Brain microvascular endothelial cell (primary cell): ENCODE measurements around the gene LONP1.
"Not testable (repeated sequence)": the region's sequence is repeated elsewhere in the genome, so short reads cannot be mapped to it uniquely, and the experiment has no call there.

ENCODE experiments used
- DNase-seq: peaks from one replicate; pipeline ENCODE4 v3.0.0-alpha.2; 2020
- H3K27ac ChIP-seq: fragments of 250-450 bp; sonication (Bioruptor Pico); 2 replicates; pipeline ENCODE4 v1.5.1; 2020; ENCODE audit warnings: mild to moderate bottlenecking, moderate library complexity
- H3K27me3 ChIP-seq: fragments of 250-450 bp; sonication (Bioruptor Pico); replicated peaks from 2 replicates; pipeline ENCODE4 v1.5.1; 2020; ENCODE audit warnings: mild to moderate bottlenecking
- H3K36me3 ChIP-seq: fragments of 250-450 bp; sonication (Bioruptor Pico); replicated peaks from 2 replicates; pipeline ENCODE4 v1.5.1; 2020; ENCODE audit warnings: mild to moderate bottlenecking
- H3K4me3 ChIP-seq: 2 replicates; pipeline ENCODE4 v1.5.1; 2011; ENCODE audit warnings: low read depth, mild to moderate bottlenecking, control low read depth, low read length, moderate library complexity
- in situ Hi-C: cut with HindIII; loops from 2 replicates; pipeline ENCODE4 v1.10.0; 2017; ENCODE audit warnings: low sequenced_read_pairs, low pct_ligation_motif_present
- TF ChIP-seq, protein P1 (sequence below): IDR thresholded peaks from 2 replicates; pipeline ENCODE4 v1.5.1; 2011; ENCODE audit warnings: low read depth, mild to moderate bottlenecking, moderate library complexity, low read length, control low read depth, inconsistent platforms; ENCODE audit errors: missing control alignments

LONP1 gene

GRCh38 chr19:5706876-5707573 is 12.9 kb downstream of the LONP1 start:
- H3K36me3 ChIP-seq: peaks cover 71% of the 10 kb centered on the region
- TF ChIP-seq, protein P1, sequence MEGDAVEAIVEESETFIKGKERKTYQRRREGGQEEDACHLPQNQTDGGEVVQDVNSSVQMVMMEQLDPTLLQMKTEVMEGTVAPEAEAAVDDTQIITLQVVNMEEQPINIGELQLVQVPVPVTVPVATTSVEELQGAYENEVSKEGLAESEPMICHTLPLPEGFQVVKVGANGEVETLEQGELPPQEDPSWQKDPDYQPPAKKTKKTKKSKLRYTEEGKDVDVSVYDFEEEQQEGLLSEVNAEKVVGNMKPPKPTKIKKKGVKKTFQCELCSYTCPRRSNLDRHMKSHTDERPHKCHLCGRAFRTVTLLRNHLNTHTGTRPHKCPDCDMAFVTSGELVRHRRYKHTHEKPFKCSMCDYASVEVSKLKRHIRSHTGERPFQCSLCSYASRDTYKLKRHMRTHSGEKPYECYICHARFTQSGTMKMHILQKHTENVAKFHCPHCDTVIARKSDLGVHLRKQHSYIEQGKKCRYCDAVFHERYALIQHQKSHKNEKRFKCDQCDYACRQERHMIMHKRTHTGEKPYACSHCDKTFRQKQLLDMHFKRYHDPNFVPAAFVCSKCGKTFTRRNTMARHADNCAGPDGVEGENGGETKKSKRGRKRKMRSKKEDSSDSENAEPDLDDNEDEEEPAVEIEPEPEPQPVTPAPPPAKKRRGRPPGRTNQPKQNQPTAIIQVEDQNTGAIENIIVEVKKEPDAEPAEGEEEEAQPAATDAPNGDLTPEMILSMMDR: no peak
- H3K4me3 ChIP-seq: no peak overlapping the region

DNA sequence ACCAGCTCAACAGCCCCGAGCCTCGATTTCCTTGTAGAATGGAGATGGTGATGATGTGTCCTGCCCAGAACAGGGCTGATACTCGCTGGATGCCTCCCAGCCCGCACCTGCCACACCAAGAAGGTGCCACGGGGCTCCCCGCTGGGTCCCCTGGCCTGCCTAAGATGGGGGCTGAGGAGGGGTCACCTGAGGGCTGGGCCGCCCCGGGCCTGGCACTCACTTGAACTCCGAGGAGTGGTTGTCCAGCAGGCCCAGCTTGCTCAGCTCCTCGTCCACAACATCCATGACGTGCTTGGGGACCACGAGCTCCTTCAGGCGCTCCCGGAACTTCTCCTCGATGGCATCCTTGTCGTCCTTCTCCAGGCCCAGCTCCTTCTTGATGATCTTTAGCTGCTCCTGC is 14.4 kb downstream of the LONP1 start:
- Histone ChIP-seq H3K27me3 (no peaks in the 10 kb centered on the region), H3K27ac (no peak overlapping the region), H3K4me3 (no peak overlapping the region), H3K36me3 (peaks cover 63% of the 10 kb centered on the region)
- in situ Hi-C loops: no loop called here
- TF ChIP-seq, protein P1: no peak
- no peak for DNase-seq

More at GRCh38 chr19:5706876-5707573, 12.9 kb downstream of the LONP1 start:
- in situ Hi-C loops: no loop called here
- Histone ChIP-seq H3K27ac (no peak overlapping the region), H3K27me3 (no peaks in the 10 kb centered on the region)
- no peak for DNase-seq

- Histone ChIP-seq H3K4me3 (no peak overlapping the region), H3K36me3 (peaks cover 64% of the 10 kb centered on the region), H3K27ac (no peak overlapping the region), H3K27me3 (no peaks in the 10 kb centered on the region)
- in situ Hi-C loops: no loop called here
- TF ChIP-seq, protein P1: no peak
- no peak for DNase-seq
Measured at GRCh38 chr19:5703819-5704818, 15.8 kb downstream of the LONP1 start.

GRCh38 chr19:5702053-5702410 is 17.9 kb downstream of the LONP1 start:
- H3K4me3 ChIP-seq, DNase-seq, in situ Hi-C loops, H3K27ac ChIP-seq, H3K27me3 ChIP-seq: not testable (repeated sequence)
- peaks cover 63% of the 10 kb centered on the region for H3K36me3 ChIP-seq

GRCh38 chr19:5700455-5701092 is 19.4 kb downstream of the LONP1 start:
- Histone ChIP-seq H3K27ac (no peak overlapping the region), H3K36me3 (peaks cover 63% of the 10 kb centered on the region), H3K4me3 (no peak overlapping the region), H3K27me3 (no peaks in the 10 kb centered on the region)
- in situ Hi-C loops: no loop called here
- TF ChIP-seq, protein P1: no peak
- DNase-seq: no peak
